GM21447 (cell line): ENCODE measurements around the gene SIRPA.

ENCODE experiments used
- ATAC-seq: cut with Tn5 transposase; IDR thresholded peaks from one replicate; pipeline ENCODE4 v1.9.1; 2021; ENCODE audit not compliant: unreplicated experiment

Gene SIRPA

DNA sequence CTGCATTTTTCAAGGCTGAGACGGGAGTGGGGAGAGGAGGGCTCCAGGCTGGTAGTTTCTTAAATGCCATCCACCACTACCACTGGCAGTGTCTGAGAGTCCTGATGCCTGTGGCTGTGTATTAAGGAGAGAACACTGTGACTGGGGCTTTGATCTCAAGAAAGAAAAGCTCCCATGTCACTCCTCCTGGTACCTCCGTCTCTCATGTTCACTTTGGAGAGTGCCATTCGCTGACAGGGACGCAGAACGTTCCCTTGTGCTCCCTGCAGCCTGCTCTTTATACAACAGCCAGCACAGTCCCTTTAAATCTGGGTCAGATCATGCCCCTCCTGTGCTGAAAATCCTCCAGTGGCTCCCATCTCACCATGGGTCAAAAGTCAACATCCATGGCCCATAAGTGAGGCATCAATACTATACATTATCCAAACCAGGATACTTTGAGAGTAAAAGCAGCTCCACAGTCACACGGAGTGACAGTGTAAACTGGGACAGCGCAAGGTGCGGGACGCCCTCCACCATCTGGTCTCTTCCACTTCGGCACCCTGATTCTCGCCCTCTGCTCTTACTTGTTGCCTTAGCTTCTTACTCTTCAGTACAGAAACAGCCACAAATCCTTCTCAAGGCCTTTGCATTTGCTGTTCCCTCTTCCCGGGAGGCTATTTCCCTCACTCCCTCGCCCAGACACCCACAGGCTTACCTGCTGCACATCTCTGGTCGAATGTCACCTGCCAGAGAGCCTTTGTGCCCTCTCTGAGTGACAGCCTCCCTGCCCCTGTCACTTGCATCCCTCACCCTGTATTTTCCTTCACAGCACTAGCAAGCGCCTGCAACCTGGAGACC lies 78.6 kb downstream of the SIRPA start:
- no peak for ATAC-seq

DNA sequence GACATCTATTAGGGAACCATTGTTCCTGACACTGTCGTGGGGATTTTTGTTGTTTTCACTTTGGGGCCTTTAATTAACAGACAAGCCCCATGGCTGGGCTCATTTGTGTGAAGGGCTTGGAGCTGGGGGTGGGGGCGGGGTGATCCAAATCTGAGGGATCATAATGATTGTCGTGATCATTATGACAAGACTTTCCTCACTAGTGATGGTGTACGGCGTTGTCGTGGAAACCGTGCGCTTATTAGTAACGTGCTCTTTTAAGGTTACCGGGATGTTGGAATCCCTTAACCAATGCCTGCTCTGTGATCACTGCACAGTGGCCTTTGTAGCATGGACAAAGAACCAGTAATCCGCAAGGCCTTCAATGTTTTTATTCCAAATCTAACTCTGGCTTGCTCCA lies 80.1 kb downstream of the SIRPA start:
- ATAC-seq = no peak

DNA sequence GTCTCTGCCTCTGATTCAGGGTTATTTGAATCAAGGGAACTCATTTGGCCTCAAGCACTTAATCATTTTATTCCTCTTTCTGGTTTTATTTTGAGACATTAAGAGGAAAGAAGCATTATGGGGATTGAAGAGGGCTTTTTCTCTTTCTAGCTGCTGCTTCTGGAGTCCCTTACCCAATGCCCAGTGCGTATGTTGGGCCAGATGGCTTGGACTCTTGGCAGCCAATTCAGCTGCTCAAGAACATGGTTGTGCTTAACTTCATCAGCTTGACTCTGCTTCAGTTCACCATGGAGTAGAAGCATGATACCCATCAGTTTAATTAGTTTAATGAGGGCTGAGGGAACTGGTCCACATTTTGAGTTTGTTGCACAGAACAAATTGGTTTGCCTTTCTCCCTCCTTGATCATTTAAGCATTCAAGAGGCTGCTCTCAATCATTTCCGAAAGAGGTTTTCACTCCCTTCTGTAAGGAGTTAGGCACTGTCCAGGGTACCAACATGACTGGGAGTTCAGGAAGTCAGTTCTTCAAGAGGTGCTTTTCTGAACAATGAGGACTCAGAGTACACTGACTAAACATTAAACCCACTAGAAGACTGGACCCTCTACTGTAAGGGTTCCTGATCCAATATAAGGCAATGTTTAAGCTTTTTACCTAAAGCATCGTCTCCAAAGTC lies 84.0 kb downstream of the SIRPA start:
- no peak for ATAC-seq

DNA sequence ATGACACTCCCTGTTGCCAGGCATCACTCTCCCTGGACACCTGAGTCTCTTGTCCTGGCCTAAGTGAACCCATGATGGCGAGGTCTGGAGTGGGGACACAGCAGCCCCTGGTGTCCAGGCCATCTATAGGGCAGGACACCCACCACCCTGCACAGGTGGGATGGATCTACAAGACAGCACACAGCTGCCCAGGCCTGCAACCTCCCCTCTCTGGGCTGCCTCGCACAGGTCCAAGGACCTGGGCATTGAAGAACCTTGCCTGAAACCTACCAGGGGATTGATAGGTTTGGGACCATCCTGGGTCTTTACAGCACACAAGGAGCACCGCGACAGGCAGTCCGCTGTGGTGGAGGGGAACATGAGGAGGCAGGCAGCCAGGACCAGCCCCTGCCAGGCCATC lies 87.5 kb downstream of the SIRPA start:
- ATAC-seq = no peak

DNA sequence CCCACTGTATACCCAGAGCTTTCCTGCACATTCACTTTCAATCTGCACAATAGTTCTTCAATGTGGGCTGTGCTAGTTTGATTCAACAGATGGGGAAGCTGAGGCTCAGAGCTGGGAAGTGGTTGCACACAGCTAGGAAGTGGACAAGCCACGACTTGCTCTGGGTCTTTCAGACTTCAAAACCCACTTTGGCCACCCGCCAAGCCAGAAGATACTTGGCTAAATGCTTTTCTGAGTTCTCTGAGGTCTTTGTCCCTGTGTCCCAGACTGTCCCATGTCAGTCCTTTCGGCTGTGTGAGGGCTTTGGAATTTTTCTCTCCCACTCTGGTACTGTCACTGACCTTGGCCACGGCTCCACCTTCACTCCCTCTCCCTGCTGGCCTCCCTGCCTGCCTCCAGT lies 88.1 kb downstream of the SIRPA start:
- no peak for ATAC-seq

DNA sequence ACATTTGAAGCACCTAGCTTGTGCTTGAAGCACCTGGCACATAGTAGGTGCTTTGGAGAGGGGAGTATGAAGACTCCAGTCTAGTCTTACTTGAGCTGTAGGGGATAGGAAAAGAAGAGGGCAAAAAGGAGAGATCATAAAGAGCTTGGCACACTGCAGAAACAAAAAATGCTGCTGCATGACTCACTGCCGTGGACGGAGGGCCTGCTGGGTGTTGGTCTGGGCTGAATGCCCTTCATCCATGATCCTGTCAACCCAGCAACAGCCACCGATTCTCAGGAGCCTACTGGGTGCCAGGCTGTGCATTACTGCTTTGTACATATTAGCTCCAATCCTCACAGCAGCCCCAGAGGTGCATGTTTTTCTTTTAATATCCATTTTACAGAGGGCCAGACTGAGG lies 92.6 kb downstream of the SIRPA start:
- ATAC-seq = no peak
